Left hindlimb (tissue), 1 donor: ENCODE measurements around the gene SOX11.
"Not testable (repeated sequence)": the region's sequence is repeated elsewhere in the genome, so short reads cannot be mapped to it uniquely, and the experiment has no call there.

Experiments used
- DNase-seq: peaks from one replicate; pipeline ENCODE4 v3.0.0-alpha.2; 2018

SOX11 gene

DNA sequence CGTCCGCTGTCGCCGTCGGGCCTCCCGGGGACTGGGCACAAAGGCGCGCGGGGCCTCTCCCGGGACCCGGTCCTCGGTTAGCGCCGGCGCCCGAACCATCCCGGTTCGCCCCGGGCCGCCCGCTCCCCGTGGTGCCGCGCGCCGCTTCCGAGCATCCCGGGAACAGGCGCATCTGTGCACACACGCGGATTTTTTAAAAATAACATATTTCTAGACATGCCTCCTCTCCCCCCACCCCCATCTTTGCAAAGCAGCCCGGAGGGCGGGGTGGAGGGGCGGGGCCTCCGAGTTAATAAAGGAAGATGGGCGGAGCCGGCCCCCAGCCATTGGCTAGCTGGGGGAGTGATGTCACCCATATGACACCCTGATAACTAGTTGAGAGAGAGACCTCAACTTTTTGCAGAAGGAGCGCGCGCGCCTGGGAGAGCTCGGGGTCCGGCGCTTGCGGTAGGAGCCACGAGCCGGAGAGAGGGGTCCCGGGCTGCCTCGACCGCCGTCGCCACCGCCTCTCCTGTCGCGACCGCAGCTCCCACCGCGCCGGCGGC lies at the start of gene SOX11:
SOX11 (plus strand) TSS at position 400 of the 545 bp plus-strand sequence. CDS start 338 bp downstream, outside the sequence.
- DNase-seq: peak; percentile 98

DNA sequence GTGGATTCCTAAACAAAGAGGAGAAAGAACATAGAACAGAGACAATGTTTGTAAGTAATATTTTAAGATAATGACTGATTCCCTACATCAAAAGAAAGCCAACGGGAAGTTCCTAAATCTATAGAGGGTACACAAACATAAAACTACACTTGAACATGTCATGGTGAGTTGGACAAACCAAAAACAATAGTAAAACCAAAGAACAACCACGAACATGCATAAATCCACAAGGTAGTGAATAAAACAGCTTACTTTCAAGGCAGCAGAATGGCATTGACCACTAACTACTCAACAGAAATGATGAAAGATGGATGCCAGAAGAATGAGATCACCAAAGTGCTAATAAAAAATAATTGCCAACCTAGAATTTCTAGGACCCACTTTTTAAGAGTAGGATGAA lies 39.5 kb upstream of the SOX11 start:
- DNase-seq: not testable (repeated sequence)

GRCh38 chr2:5653756-5654155 lies 38.4 kb upstream of the SOX11 start:
- DNase-seq: not testable (repeated sequence)

DNA sequence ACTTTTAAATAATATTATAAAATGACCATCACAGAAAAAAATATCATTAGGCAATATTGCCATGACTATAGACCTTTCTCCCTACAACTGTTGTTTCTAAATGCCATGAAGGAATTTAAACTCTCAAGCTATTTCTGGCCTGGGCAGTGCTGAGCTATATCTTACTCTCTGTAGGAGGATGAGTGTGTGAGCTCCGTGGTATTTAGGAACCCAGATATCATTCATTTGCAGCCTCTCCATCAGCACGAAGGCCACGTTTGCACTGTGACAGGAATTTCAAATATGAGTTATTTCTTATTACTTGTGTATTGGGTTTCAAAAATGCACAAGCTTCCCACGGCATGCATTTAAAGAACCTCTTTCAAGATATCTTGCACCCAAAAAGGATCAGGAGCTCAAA lies 35.0 kb upstream of the SOX11 start:
- no peak for DNase-seq

- no peak for DNase-seq
These were observed 31.6 kb upstream of the SOX11 start for GRCh38 chr2:5660591-5660990.

DNA sequence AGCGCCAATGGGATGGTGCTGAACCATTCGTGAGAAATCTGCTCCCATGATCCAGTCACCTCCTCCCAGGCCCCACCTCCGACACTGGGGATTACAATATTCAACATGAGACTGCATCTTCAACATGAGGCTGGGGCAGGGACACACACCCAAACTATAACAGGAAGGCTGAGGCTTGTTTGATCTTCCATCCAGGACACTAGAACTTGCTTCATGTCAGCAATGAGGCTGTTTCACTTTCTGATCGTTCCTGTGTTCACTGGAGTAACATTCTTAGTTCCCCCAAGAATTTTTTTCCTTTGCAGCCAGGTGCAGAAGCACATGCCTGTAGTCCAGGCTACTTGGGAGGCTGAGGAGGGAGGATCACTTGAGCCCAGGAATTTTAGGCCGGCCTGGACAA lies 30.8 kb upstream of the SOX11 start:
- no peak for DNase-seq

- no peak for DNase-seq
These were observed 27.9 kb upstream of the SOX11 start for GRCh38 chr2:5664278-5664681.

DNA sequence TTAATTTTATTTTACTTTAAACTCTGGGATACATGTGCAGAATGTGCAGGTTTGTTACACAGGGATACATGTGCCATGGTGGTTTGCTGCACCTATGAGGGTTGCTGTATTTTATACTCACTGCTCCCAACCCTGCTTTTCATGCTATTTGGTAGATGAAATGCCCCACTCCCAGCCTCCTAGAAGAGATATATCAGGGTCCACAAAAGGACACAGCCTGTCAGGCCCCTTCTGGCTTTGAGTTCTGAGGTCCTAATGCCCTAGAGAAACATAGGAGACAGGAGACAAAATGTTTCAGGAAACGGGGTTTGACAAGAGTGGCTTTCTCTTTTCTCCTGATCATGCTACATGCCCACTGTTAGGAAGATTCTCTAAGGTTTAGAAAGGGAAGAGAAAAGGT lies 27.1 kb upstream of the SOX11 start:
- no peak for DNase-seq

DNA sequence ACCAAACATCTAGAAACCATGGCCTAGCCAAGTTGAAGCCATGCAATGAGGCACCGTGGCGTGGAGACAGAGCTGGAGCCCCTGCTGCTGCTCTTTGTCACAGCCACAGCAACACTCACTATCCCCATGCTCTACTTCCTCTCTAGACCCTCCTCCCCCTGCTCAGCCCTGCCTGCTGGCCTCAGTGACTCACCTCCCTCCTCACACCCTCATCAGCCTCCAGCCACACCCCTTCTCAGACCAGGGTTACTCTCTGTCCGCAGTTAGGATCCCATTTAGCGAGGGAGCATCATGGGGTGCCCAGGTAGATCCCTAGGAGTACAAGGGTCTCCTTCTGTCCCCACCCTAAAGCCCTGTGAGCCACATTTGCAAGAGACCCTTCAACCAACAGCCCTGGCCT lies 25.4 kb upstream of the SOX11 start:
- DNase-seq: no peak

DNA sequence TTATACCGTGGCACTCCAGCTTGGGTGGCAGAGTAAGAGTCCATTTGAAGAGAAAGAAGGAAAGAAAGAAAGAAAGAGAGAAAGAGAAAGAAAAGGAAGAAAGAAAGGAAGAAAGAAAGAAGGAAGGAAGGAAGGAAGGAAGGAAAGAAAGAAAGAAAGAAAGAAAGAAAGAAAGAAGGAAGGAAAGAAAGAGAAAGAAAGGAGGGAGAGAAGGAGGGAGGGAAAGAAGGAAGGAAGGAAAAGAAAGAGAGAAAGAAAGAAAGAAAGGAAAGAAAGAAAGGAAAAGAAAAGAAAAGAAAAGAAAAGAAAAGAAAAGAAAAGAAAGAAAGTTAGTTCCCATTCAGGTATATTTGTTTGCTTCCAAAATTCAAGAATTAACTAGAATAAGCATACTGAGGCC lies 24.5 kb upstream of the SOX11 start:
- DNase-seq: not testable (repeated sequence)

DNA sequence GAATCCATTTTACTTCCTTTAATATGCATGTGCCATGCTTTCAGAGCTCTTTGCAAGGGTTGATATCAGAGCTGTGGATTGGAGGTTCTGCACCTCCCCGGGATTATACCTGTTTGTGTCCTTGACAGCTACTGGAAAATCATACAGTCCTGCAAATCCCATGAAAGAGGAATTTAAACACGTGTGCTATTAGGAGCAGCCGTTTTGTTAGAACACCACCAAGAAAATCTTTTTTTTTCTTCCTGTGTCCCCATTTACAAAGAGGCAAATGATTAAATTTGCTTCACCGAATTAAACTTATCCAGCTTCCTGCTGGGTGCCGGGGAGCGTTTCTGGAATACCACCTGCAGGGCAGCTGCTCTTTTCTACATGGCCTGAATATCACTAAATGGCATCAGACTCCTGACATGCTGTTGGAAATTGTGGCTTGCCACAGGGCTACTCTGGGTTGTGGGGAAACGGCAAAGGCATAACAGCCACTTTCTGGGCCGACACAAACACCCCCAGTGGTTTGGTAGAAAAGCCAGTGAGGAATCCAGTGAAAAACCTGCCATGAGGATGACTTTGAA lies 23.4 kb upstream of the SOX11 start:
- no peak for DNase-seq

DNA sequence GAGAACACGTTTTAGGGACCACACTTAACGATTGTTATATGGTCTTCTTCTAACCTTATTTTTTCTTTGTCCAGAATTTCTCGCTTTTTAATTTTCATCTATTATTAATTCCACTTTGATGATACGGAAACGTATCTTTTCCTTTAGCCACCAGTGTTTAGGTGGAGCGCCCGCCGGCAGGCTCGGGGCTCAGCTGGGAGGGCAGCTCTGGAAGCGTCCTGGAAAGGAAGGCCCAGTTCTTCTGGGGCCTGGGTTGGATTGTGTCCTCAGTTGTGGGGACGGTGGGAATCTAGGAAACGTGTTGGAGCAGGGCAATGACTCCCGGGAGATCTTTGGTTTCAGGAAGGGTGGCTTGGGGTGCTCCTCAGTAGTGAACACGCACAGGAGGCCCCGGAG lies 19.4 kb upstream of the SOX11 start:
- DNase-seq: no peak

- DNase-seq: peak; percentile 42
These were observed 18.8 kb upstream of the SOX11 start for GRCh38 chr2:5673145-5674025.

- DNase-seq: no peak
These were observed 18.2 kb upstream of the SOX11 start for GRCh38 chr2:5674026-5674340.

DNA sequence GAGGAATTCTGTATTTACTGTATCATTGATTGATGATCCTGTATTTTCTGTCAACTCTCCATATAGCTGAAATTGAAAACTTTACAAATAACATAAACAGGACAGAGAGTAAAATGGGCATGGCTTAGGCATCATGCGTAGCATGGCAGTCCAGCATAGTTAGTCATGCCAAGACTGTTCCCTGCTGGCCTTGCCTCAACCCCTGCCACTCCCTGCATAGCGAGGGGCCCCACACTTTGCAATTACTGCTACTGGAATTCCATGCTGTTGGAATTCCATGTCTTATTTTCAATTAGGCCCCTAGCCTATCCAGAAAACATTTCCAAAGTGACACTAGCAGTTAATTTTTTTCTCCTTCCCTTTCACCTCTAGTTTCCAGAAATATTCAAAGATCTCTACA lies 15.1 kb upstream of the SOX11 start:
- DNase-seq: no peak

DNA sequence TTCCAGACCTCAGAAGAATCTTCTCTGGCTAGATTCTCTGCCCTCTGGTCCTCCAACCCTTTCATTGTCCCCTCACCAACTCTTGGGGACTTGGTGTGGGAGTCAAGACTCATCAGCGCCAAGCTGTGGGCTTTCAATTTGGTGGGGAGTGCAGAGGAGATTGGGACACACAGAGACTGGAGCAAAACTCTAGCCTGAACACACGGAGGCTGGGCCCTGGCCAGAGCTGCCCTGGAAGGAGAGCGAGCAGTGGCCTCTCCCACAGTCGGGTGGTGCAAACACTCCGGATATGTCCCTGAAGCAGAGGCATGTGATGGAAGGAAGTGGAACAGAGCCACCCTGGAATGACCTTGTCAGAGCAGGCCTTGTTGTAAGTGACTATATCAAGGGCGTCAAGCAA lies 8.7 kb upstream of the SOX11 start:
- DNase-seq: no peak

- DNase-seq: no peak
These were observed 7.0 kb upstream of the SOX11 start for GRCh38 chr2:5685225-5685624.

DNA sequence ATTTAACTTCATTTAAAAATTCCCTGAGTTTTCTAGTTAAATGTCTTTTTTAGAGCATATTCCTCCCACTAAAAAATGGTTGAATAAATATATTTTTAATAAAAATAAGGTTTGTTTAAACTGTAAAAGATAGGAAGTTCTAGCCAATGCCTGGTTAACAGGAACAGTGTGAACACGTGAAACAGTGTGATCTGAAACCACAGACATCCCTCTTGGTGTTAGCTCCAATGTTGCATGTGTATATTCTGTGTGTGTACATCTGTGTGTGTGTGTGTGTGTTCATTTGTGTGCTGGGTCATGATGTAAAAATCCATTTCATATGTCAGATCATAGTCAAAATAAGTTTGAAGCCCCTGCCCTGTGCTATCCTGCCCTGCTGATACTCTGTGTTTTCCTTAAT lies 6.1 kb upstream of the SOX11 start:
- no peak for DNase-seq

DNA sequence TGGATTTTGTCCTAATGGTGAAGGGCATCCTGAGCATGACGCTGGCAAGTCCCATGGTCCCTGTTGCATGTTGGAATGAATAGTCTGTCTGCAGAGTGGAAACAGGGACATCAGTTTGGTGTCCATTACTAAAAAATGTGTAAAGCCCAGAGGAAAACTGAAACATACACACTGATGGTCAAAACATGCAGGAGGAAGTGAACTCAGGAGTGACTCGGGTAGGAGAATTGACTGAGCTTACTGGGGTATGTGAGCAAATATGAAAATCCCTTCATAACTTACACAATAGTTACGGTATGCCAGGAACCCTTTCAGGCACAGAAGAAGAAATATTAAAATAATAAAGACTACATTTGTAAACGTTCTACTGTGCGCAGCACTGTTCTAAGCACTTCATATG lies 5.6 kb upstream of the SOX11 start:
- DNase-seq: no peak

GRCh38 chr2:5689750-5690149 lies 2.4 kb upstream of the SOX11 start:
- no peak for DNase-seq

DNA sequence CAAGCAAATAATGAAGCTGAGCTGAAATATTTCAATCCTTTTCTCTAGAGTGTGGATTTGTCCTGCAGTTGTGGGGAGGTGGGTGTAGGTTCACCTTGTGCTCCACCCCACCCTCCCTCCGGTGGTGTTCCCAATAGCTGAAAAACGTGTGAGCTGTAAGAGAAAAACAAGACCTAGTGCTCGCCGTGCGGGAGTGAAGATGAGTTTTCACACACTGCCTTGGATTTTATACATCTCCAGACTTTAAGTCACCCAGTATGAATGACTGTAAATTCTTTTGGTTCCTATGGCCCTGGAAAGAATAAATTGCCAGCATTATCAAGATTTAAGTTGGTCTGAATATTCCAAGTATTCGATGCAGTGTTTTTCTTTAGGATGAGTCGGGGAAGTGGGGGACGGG lies 1.9 kb upstream of the SOX11 start:
- no peak for DNase-seq

GRCh38 chr2:5690718-5691220 lies 1.4 kb upstream of the SOX11 start:
- no peak for DNase-seq

DNA sequence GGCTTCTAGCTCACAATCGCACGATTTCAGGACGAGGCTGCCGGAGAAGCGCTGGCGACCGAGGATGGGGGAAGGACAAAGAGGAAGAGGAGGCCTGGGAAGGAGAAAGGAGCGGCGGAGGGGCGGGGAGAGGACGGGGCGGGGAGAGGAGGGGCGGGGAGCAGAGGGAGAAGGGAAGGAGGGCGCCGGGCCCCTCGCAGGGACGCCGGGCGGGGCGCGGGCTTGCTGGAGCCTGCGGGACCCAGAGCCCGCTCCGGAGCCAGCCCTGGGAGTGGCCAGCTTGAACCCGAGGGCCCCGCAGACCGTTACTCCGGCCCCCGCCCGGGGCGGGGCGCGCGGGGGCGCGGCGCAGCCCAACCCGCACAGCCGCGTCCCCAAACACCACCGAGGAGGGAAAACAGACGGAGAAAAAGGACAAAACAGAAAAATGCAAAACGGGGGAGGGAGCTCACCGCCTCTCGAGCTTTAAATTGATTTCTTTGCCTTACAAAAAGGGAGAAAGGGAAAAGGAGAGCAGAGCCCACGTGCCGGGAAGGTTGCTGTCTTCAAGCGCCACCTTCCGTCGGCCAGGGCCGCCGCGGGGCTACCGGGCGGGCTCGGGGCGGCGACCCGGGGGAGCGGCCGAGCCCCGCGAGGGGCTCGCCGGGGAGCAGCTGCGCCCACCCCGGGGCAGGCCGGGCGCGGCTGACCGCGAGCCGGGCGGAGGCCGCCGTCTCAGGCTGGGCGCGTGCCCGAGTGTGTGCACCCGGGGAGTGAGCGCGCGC lies 781 bp upstream of the SOX11 start:
- DNase-seq: peak; percentile 87
